Skeletal muscle cell (primary cell): ENCODE measurements around the gene DNLZ.

Experiments
- DNase-seq: peaks from one replicate; pipeline ENCODE4 v3.0.0-alpha.2; 2010; ENCODE audit warnings: low read depth
- H3K4me3 ChIP-seq: 2 replicates; pipeline ENCODE4 v1.5.1; 2011; ENCODE audit warnings: low read depth, mild to moderate bottlenecking, control low read depth, low read length, moderate library complexity

DNLZ gene

DNA sequence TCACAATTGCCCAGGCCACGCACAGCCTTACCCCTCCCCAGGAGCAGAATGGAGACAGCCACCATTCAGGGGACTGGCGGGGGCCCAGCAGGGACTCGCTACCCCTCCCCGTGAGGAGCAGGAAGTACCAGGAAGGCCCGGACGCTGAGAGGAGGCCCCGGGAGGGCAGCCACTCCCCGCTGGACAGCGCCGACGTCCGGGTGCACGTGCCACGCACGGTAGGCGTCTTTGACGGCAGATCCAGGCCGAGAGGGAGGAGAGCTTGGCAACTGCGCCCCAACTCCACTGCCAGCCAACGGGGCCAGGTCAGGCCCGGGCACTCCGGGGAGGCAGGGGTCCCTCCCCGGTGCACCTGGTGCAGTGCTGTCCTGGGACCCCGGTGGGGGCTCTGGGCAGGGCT is 14.0 kb downstream of the DNLZ start:
- DNase-seq, result no peak
- H3K4me3 ChIP-seq, result no peak overlapping the region

DNA sequence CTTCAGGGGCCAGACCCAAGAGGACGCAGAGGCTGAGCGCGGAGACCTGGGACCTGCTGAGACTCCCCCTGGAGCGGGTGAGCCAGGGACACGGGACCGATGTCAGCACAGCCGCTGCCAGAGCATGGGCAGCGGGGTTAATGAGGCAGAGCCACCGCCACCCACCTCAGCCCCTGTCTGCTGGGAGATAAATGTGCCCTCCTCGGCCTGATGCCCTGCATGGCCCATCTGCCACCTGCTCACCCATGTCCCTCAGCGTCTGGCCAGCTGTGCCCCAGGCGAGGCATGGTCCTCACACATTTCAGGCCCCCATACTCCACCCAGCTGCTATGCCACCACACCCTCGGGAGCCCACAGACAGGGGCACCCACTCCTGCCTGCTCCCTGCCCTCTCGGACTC is 14.9 kb downstream of the DNLZ start:
- H3K4me3 ChIP-seq, result no peak overlapping the region
- no peak for DNase-seq

DNA sequence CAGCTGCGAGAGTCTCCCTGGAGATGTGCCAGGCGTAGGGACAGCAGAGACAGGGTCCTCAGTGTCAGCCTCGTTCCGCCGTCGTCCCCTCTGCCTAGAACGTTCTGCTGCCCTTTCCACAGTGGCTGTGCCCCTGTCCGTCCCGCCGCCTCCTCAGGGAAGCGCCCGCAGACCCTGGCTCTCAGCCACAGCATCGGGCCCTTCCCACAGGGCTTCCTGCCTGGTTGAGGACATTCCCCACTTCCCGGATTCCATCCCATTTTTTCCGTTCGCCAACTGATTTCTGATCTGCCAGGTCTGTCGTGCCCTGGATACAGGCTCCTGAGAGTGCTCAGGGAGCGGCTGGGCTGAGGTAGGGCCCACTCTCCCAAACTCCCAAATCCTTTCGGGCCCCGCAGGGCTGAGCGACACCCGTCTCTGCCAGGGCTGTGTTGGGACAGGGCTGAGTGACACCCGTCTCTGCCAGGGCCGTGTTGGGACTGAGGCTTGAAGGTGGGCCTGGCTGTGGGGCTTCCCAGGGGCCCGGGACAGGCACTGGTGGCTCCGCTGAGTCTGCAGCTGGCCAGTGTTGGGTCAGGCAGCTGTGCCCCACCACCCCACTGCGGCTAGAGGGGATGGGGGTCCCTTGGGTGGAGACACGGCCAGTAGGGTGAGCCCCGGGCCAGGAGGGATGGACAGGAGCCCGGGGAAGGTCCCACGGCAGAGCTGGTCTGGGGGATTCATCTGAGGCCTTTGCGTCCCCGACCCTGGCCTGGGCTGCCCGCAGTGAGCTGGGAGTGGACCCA is 15.9 kb downstream of the DNLZ start:
- H3K4me3 ChIP-seq, result no peak overlapping the region
- no peak for DNase-seq

DNA sequence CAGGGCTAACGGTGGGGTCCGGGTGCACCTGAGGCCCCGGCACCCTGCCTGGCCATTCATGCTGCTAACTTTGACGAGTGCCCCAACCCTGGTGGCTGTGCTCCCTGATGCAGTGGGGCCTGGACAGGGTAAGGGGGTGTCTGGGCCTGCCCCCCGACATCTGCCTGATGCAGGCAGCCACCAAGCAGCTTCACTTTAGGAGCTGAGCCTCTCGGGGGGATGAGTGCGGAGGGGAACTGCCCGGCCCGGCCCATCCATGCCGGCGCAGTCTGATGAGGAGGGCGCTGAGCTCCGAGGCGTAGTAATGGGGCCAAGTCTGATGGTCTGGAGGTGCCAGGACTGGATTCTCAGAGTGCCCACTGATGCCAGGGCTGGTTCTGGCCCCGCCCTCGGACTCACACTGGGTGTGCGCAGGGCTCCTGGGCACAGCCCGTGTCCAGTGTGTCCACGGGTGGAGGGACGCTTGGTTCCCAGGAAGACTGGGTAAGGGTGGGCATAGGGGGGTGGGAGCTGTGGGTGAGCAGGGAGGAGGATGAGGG is 16.5 kb downstream of the DNLZ start:
- no peak overlapping the region for H3K4me3 ChIP-seq
- no peak for DNase-seq

DNA sequence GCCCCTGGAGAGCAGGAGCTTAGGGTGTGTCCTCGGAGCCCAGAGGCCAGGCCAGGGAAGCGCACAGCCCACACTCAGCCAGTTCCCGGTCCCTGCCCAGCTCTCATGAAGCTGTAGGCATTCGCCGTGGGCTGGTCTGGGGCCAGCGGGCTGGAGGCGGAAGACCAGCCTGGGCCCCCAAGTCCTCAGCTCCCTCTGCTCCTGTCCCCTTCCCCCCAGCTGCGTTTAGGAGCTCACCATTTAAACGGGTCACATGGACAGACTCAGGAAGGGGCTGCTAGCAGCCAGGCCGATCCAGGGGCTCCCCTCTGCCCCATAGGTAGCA is 17.4 kb downstream of the DNLZ start:
- no peak overlapping the region for H3K4me3 ChIP-seq
- no peak for DNase-seq

DNA sequence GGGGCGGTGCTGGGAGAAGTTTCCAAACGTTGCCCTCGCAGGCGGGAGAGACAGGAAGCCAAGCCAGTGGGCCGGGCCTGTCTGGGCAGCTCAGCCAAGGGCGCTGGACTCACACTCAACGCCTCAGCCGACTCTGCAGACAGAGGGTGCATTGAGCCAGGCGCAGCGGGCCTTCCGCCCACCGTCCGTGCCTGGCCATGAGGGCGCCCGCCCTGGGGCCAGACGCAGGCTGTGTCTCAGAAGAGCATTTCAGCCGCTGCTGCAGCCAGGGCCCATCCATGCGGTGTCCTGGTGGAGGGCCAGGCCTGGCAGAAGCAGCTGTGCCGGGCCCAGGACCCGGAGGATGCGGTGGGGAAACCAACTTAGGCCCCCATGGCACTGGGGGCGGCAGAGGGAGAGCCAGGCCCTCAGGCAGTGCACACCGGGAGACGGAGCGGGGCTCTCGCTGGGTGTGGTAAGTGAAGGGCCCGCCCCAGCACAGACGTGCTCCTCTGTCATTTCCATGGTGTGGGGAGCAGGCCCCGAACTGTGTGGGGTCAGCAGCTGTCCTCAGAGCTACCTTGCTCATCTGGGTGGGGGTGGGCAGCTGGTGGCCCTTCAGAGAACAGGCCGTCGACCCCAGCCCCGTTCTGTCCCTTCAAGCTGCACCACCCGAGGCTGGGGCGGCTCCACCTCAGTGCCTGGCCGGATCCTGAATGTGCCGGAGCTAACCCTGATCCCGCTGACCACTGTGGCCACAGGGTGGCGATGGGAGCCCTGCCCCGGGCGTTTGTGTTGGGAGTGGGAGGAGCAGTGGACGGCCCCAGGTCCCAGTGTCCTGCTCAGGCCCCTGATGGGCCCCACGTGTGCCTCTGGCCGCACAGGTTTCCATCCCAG is 18.0 kb downstream of the DNLZ start:
- DNase-seq, result no peak
- H3K4me3 ChIP-seq, result no peak overlapping the region

DNA sequence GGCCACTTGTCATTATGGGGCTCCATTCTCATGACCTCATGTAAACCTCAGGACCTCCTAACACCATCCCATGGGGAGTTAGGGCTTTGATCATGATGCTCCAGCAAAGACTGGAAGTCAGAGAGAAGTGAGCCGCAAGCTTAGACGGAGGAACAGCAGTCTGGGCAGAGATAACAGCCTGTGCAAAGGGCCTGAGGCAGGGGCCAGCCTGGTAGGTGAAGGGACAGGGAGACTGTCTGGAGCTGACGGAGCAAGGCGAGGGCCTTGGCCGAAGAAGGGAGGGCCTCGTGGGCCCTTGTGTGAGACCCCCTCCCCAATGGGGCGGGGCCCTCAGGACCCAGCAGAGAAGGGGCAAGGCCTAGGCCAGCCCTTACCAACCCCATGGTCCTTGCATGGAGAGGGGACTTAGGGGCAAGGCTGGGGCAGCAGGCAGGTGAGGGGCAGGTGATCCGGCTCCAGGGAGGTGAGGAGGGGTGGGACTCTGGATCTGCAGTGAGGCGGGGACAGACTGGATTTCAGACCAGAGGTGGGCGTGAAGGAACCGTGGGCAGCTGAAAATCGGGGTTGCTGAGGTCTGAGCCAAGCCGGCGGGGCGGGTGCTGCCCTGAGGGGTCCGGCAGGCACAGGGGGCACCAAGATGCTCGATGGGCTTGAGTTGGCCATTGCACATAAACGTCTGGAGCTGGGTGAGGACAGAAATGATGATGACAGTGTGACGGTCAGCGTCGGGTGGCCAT is 18.8 kb downstream of the DNLZ start:
- no peak for DNase-seq
- no peak overlapping the region for H3K4me3 ChIP-seq

DNA sequence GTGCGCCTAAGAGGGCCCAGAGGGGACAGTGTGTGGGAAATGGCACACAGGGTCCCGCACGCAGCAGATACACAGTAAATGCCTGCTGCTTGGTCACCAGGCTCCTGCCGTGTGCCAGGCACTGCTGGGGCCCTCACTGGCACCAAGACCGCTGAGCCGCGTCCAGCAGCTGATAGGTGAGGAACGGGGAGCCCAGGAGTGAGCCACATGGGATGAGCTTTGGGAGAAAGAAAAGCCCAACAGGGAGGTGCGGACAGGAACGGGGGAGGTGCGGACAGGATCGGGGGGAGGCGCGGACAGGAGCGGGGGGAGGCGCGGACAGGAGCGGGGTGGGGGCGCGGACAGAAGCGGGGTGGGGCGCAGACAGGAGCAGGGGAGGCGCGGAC is 19.7 kb downstream of the DNLZ start:
- no peak overlapping the region for H3K4me3 ChIP-seq
- no peak for DNase-seq

DNA sequence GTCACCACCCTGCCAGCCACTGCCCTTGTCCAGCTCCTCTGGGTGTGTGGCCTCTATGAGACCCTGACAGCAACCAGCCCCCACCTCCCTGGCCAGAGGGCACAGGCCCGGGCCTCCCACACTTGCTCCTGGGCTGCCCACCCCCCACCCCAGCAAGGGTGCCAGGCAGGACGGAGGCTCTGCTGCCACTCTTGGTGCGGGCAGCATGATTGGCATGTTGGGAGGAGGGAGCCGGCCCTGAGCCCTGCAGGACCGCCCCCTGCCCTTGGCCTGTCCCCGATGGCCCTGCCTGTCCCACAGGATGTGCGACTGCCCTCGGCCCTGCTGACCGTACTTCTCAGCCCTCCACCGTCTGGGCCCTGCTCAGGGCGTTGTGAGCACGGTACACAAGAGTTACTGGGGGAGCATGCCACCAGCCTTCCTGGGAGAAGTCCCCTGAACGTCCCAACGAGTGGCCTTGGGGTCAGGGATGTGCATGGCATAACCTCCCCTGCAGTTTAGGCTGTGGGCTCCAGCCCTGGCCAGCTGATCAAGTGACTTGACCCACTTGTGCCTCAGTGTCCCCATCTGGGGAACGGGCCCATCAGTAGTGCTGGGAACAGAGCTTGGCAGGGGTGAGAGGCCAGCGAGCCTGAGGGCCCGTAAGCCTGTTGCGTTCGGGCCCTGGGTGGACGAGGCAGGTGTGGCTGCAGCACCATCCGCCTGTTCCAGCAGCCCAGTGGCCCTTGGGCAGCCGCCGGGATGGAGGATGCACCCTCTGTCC is 20.2 kb downstream of the DNLZ start:
- H3K4me3 ChIP-seq, result no peak overlapping the region
- DNase-seq, result no peak

DNA sequence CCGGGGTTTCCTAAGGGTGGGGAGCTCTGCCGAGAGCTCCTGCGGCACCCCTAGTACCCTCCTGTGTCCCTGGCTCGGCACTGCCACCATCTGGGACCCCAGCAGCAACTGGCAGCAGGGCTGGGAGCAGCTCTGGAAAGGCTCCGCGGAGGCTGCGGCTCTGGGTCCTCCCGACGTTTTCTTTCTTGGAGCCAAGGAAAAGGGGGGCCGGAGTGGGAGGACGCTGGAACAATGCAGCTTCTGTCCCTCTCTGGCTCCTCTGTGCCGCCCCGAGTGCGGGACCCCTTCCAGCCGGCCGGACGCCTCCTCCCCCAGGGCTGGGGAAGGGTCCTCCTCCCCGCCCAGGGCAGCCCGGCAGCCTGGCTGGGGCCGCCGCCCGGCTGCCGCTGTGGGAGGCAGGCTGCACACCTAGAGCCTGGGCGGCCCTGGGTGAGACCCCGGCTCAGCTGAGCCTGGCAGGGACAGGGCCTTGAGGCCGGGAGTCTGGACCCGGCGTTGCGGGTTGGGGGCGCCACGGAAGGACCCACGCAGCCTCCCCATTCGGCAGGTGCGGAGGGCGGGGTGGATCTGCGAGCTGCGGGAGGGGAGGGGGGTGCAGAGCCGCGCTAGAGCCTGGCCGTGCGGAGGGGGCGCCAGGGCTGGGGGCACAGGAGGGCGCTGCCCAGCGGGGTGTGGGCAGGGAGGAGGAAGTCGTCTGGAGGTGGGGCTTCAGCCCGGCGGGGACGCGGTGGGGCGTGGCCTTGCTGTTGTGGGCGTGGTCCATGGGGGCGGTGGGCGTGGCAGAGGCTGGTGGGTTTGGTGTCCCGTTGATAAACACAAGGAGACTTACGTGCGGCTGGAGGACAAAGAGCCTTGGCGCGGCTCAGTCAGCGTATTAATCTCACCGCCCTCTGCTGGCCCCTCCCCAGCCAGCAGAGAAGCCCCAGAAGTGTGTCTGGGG is 21.1 kb downstream of the DNLZ start:
- H3K4me3 ChIP-seq, result peak overlapping the region; percentile 9
- no peak for DNase-seq

DNA sequence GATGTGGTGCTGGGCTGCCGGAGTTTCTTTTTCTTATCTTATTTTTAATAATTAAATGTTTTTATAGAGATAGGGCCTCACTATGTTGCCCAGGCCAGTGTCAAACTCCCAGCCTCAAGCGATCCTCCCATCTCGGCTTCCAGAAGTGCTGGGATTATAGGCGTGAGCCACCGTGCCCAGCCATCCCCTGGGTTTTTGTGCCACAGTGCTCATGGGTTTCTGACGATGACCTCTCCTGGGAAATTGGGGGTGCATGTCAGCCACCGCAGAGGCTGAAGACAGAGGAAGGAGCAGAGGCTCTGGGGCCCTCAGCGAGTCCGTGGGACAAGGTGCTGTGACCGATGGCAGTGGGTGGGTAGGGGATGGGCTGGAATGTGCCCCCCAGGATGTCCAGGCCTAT is 21.8 kb downstream of the DNLZ start:
- H3K4me3 ChIP-seq, result no peak overlapping the region
- DNase-seq, result no peak

DNA sequence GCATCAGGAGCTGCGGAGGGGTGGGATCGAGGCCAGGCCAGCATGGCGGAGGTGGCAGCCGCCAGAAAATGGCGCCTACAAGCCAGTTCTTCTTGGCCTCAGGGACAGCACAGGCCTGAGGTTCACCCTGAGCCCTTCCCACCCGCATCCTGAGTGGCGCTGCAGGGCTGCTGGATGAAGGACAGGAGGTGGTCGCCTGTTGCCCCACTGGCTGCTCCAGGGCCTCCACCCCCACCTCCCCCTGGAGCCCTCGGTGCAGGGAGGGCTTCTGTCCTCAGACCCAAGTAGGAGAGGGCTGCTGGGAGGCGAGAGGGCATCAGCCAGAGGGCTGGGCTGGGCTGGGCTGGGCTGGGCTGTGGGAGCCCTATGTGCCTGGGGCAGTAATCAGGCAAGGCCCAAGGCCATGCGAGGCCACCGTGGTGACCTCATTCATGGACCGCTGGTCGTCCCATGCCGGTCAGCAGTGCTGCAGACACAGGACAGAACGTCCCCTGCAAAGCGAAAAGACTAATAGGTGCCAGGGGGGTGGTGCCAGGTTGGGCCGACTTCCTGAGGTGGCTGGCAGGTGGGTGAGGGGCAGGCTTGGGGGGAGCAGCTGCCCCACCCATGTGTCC is 22.4 kb downstream of the DNLZ start:
- DNase-seq, result no peak
- no peak overlapping the region for H3K4me3 ChIP-seq

DNA sequence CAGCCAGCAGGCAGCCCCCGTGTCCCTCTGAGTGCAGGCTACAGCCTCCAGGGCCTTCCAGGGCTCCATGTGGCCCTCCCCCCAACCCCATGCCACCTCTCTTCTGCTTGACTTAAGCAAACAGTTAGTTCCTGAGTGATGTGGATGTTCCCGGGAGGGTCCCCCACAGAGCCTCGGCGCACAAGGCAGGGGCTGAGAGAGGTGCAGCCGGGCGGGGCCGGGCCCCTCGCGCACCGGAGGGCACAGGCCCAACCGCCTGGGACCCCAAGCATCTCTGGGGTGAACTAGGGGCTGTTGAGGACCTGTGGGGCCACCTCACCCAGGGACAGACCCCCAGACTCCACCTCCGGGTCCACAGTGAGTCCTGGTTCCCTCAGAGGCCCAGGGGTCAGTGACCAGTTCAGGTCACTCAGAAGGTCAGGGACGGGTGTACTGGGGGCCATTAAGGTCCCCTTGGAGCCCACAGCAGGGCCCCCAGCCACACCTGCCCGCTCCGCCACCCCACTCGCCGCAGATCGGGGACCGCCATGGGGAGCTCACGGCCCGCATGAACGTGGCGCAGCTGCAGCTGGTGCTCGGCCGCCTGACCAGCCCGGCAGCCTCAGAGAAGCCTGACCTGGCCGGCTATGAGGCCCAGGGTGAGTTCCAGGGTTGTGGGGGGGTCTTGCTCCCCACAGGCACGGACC is 23.0 kb downstream of the DNLZ start:
- DNase-seq, result no peak
- no peak overlapping the region for H3K4me3 ChIP-seq

DNA sequence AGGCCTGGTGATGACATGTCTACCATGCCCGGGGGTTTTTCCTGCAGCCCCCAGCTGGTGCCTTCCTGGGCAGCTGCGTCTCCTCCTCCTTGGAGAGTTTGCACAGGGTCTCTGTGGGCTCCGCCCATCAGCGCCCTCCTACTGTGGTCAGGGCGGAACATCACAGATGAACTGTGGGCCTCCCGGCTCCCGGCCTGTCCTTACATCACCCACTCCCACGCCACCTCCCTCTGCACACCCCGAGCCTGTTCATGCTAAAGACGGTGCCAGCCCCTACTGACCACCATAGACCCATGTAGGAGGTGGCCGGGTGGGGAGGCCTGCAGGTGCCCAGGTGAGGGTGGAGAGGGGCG is 23.6 kb downstream of the DNLZ start:
- DNase-seq, result no peak
- no peak overlapping the region for H3K4me3 ChIP-seq

DNA sequence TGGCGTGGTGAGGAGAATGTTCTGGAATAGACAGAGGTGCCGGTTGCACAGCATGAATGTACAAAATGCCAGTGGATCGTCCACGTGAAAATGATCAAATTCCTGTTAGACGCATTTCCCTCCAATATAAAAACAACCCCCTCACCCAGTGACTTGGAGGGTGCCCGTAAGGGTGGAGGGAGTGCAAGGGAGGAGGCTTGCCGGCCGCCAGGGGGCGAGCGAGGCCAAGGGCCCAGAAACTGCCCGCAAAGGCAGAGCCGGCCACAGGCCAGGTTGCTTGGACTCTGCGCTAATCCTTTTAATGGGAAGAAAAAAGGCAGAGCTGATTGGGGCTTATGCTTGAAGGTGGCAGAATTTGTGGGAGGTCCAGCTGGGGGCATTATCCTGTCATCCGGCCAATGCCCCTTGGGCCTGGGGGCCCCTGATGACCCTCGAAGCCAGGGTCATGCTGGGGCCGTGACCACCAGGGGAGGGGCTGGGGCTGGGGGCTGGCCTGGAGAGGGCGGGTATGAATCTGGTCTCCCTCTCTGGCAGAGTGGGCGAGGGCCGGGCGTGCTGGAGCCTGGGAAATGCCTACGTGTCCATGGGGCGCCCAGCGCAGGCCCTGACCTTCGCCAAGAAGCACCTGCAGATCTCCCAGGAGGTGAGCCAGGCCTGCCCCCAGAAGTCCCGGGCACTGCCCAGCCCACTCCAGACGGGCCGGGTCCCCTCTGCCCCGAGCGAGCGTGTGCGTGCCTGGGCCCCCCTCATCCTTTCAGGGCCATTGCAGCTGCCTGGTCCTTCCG is 24.2 kb downstream of the DNLZ start:
- H3K4me3 ChIP-seq, result no peak overlapping the region
- DNase-seq, result no peak

DNA sequence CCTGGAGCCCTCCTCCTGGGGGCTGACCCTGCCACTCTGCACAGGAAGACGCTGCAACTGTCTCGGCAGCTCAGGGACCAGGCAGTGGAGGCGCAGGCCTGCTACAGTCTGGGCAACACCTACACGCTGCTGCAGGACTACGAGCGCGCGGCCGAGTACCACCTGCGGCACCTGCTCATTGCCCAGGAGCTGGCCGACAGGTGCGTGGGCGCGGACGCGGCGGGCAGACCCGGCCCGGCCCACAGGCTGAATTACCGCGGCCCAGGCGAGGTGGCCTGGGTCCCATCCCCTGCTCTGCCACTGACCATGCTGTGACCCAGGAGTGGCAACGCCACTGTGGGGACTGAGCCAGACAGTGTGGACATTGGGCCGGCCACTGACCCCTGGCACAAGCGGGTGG is 25.0 kb downstream of the DNLZ start:
- H3K4me3 ChIP-seq, result no peak overlapping the region
- DNase-seq, result no peak
